Measurements from ENCODE around the gene ZNF319. TPM values are rescaled to one million over a fixed set of nuclear protein-coding genes. Genes with fewer than 3 reads are reported as not detected.

The ZNF319 gene
- total and polyA plus RNA-seq, 2 of the 8 experiments (the other 6 are each of a cell fraction or from before 2014, with no cell fraction given), result 3.3 to 5.5 TPM

- H3K18ac ChIP-seq (ENCODE audit: extremely low read depth, low read length), result no peak overlapping the region
- POLR2A ChIA-PET (ENCODE audit: partially characterized antibody), result no interaction called here
- no peak overlapping the region for H2AK5ac ChIP-seq (ENCODE audit: low read depth, low read length)
- no peak overlapping the region for H4K5ac ChIP-seq (ENCODE audit: insufficient read length, low read depth, low read length)
- FAIRE-seq (no peak), DNase-seq (ENCODE audit: low read depth in 1 of 2, low spot score in 2 of 2) (no peak)
- H2BK15ac ChIP-seq (ENCODE audit: low read length), result no peak overlapping the region
- H3K23me2 ChIP-seq (ENCODE audit: low read depth, low read length), result peaks cover 12% of the 10 kb centered on the region; the same call in 1 of the 2 replicates
- no peak overlapping the region for H3K4ac ChIP-seq (replicated peaks; ENCODE audit: insufficient read length, low read depth, low read length)
- H3K27ac ChIP-seq (ENCODE audit: low read depth, low read length), result no peak overlapping the region
- no peak overlapping the region for H2BK20ac ChIP-seq (ENCODE audit: low read length)
- no peak overlapping the region for H3K23ac ChIP-seq (ENCODE audit: insufficient read length)
- TF ChIP-seq GABPA (IDR thresholded peaks at IDR 0.05; ENCODE audit: borderline replicate concordance, insufficient read depth, low read length), result no peak
- TF ChIP-seq GTF2F1 (IDR thresholded peaks at IDR 0.05; ENCODE audit: borderline replicate concordance, low read depth, low read length), result no peak
- no peak for TF ChIP-seq POLR2AphosphoS5 (IDR thresholded peaks at IDR 0.05; ENCODE audit: low read depth, low read length)
- TF ChIP-seq SIRT6 (IDR thresholded peaks at IDR 0.05; ENCODE audit: low read length), result no peak
- TF ChIP-seq SRF (IDR thresholded peaks at IDR 0.05; ENCODE audit: low read depth, low read length), result no peak
- no peak for TF ChIP-seq CREB1 (IDR thresholded peaks at IDR 0.05)
- no peak for TF ChIP-seq NANOG (IDR thresholded peaks at IDR 0.05; ENCODE audit: insufficient read depth, low read depth, low read length, poor library complexity, severe bottlenecking)
- no peak for TF ChIP-seq KDM1A (IDR thresholded peaks at IDR 0.05; ENCODE audit: borderline replicate concordance, low read length)
- no peak overlapping the region for H4K8ac ChIP-seq (ENCODE audit: extremely low read depth, insufficient read depth, low read length)
- no peak overlapping the region for H3K4me2 ChIP-seq (ENCODE audit: insufficient read depth in 1 of 2, low read depth in 2 of 2, low read length in 2 of 2)
- CTCF ChIA-PET (ENCODE audit: partially characterized antibody), result interaction anchor here (1.2 to 26.3 kb wide), 3 partner anchors 12 to 80 kb away, joined by 3 to 305 read pairs (median 4); no protein-coding TSS in a partner anchor
- no peak overlapping the region for H3K56ac ChIP-seq (replicated peaks; ENCODE audit: insufficient read length, low read depth, low read length)
- H2BK5ac ChIP-seq (ENCODE audit: low read depth, low read length), result no peak overlapping the region
- no peaks in the 10 kb centered on the region for H4K20me1 ChIP-seq (replicated peaks in 1 of 2; ENCODE audit: control insufficient read depth in 1 of 2, insufficient read depth in 2 of 2, low read length in 2 of 2)
- peaks cover 0 to 11% (median 3%) of the 10 kb centered on the region in 4 experiments; a peak in 3 of 7 replicates for H3K4me1 ChIP-seq (replicated peaks in 1 of 4; ENCODE audit: control insufficient read depth in 3 of 4, insufficient read depth in 4 of 4, low read length in 3 of 4)
- H3K4me3 ChIP-seq (ENCODE audit: extremely low read depth in 1 of 4, insufficient read depth in 2 of 4, low read depth in 3 of 4, low read length in 4 of 4), result no peak overlapping the region
- H3K14ac ChIP-seq (ENCODE audit: insufficient read length), result no peak overlapping the region
- H3K27me3 ChIP-seq (replicated peaks in 1 of 4; ENCODE audit: control insufficient read depth in 3 of 4, extremely low read depth in 1 of 4, insufficient read depth in 3 of 4, low read length in 3 of 4), result peaks cover 2 to 29% (median 18%) of the 10 kb centered on the region in 4 experiments
- no peak overlapping the region for H2AFZ ChIP-seq (ENCODE audit: low read length)
- no peaks in the 10 kb centered on the region for H3K79me2 ChIP-seq (ENCODE audit: control insufficient read depth in 1 of 2, insufficient read depth in 2 of 2, low read length in 2 of 2)
- WGBS, 2 experiments (ENCODE audit: extremely low coverage in 1 of 2, insufficient coverage in 1 of 2, insufficient read length in 1 of 2, insufficient replicate concordance in 2 of 2, low coverage in 1 of 2, low lambda C conversion rate in 2 of 2, missing lambda C conversion rate in 1 of 2), result 87% methylated on average over 7 of the region's 7 CpGs; no CpG with 5 or more reads in 1 of the 2 experiments
- H3K9ac ChIP-seq (replicated peaks in 1 of 4; ENCODE audit: extremely low read depth in 1 of 4, low read depth in 3 of 4, low read length in 3 of 4), result no peak overlapping the region
- no peak overlapping the region for H2BK120ac ChIP-seq (replicated peaks; ENCODE audit: low read depth, low read length)
- H4K91ac ChIP-seq (replicated peaks; ENCODE audit: insufficient read length, low read length), result no peak overlapping the region
- no peak overlapping the region for H2BK12ac ChIP-seq (ENCODE audit: low read depth, low read length)
- no peaks in the 10 kb centered on the region for H3K79me1 ChIP-seq (ENCODE audit: low read depth, low read length)
- H3K9me3 ChIP-seq (ENCODE audit: insufficient read depth in 2 of 2, low read depth in 1 of 2, low read length in 1 of 2), result no peaks in the 10 kb centered on the region
- H3K36me3 ChIP-seq (ENCODE audit: control insufficient read depth in 2 of 4, insufficient read depth in 4 of 4, low read length in 3 of 4), result no peaks in the 10 kb centered on the region
Observed at GRCh38 chr16:57981636-57982035, 18.8 kb downstream of the ZNF319 start.
